NOMO-1 treated with dmso at 0.1 percent for 144 hours (cell line): Measurements from ENCODE around the gene ERCC5.

ENCODE experiments used
- DNase-seq: peaks from one replicate; lab custom pipeline; 2025; ENCODE audit not compliant: unreplicated experiment; lab: John Stamatoyannopoulos, UW

Gene ERCC5

DNA sequence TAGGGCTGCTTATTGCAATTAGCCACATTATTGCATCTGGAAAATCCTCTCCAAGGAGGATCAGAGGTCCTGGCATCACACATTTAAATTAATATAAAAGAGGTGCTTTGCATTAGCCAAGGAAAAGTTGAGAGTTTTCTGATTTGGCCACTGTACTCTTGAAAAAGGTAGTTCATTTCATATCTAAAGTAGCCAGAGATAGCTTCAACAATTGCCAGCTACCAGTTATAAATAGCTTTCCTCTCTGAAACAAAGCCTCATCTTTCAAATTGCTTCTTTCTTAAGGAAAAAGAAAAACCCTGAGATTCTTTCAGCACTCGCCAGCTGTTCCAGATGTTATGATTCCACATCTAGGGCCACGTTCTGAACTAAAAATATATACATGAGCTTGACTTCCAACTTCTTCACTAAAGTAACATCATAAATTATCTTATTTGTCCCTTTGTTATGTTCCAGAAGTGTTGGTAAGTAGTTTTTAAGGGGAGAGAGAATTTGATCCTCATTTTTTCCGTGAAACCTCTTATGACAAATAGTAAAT, 69.6 kb downstream of the ERCC5 start:
- DNase-seq: no peak

DNA sequence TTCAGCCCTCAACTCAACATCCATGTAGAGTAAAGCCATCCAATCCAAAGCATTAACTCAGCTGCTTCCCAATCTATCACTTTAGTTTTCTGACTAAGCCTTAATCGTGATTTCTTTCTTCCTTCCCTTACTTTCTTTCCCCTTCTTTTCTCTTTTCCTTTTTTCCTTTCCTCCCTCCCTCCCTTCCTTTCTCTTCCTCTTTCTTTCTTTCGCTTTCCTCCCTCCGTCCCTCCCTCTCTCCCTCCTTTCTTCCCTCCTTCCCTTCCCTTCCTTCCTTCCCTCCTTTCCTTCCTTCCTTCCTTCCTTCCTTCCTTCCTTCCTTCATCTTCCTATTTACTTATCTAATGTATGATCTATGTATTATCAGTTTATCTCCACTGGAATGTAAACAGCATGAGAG, 71.2 kb downstream of the ERCC5 start:
- DNase-seq: no peak

- DNase-seq: no peak
Observed at GRCh38 chr13:102922184-102922583, 76.4 kb downstream of the ERCC5 start.
